Stimulated activated effector memory CD8-positive, alpha-beta T cell treated with anti-CD3 and anti-CD28 coated beads, Interleukin-12 subunit alpha, Interleukin-12 subunit beta, amount 100 ng/mL, for 72 hours (primary cell): ENCODE results near the gene TRIO.

ENCODE experiments used
- ATAC-seq: fragments of 150-1000 bp; cut with Tn5 transposase; 2 replicates; pipeline ENCODE4 v1.10.0; 2021
- DNase-seq, 2 donors: peaks; one replicate each; pipeline ENCODE4 v3.0.0; 2021 to 2022; ENCODE audit warnings: low spot score in 2 of 2
- H3K27ac Mint-ChIP-seq: one replicate; pipeline ENCODE4 v1.8.0; 2022; ENCODE audit warnings: mild to moderate bottlenecking, mixed read lengths
- H3K36me3 Mint-ChIP-seq: one replicate; pipeline ENCODE4 v1.8.0; 2022; ENCODE audit warnings: mild to moderate bottlenecking, mixed read lengths
- H3K4me1 Mint-ChIP-seq: one replicate; pipeline ENCODE4 v1.8.0; 2022; ENCODE audit warnings: mixed read lengths
- H3K4me3 Mint-ChIP-seq: one replicate; pipeline ENCODE4 v1.8.0; 2022; ENCODE audit warnings: mild to moderate bottlenecking, mixed read lengths
- H3K9me3 Mint-ChIP-seq: one replicate; pipeline ENCODE4 v1.8.0; 2022; ENCODE audit warnings: mixed read lengths

The TRIO gene

GRCh38 chr5:14222206-14222605 is 79.1 kb downstream of the TRIO start:
- ATAC-seq (no peak), DNase-seq (no peak)
- H3K9me3 Mint-ChIP-seq, result no peaks in the 10 kb centered on the region
- H3K4me1 Mint-ChIP-seq, result peaks cover 11% of the 10 kb centered on the region
- H3K27ac Mint-ChIP-seq, result no peak overlapping the region
- H3K36me3 Mint-ChIP-seq, result no peaks in the 10 kb centered on the region
- no peak overlapping the region for H3K4me3 Mint-ChIP-seq

DNA sequence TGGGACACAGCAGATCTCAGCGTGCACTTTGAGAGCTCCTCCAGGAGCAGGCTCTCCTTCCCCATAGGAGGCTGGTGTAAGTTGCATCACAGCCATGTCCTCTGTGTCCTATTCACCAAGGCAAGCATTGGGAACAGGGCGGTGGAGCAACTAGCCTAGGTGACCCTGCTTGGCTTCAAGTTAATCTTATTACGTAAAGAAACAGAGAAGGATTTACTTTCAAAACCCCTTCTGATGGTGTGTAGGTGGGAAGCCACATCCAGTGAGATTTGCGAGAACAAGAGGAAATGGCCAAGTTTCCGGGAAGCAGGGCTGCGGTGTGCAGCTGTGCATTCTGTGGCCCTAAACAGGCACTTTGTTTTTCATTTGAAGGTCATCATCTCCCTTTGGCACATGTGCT is 80.2 kb downstream of the TRIO start:
- Mint-ChIP-seq H3K9me3 (no peaks in the 10 kb centered on the region), H3K4me3 (no peak overlapping the region), H3K4me1 (peaks cover 11% of the 10 kb centered on the region), H3K36me3 (no peaks in the 10 kb centered on the region), H3K27ac (no peak overlapping the region)
- no peak for DNase-seq
- ATAC-seq, result peak; percentile 26

- Mint-ChIP-seq H3K9me3 (no peaks in the 10 kb centered on the region), H3K4me1 (peaks cover 11% of the 10 kb centered on the region), H3K27ac (no peak overlapping the region), H3K36me3 (no peaks in the 10 kb centered on the region), H3K4me3 (no peak overlapping the region)
- no peak for ATAC-seq
- DNase-seq, result no peak
Measured at GRCh38 chr5:14225173-14225834, 82.2 kb downstream of the TRIO start.

GRCh38 chr5:14226149-14226548 is 83.0 kb downstream of the TRIO start:
- Mint-ChIP-seq H3K4me3 (no peak overlapping the region), H3K9me3 (no peaks in the 10 kb centered on the region), H3K27ac (no peak overlapping the region), H3K4me1 (peaks cover 11% of the 10 kb centered on the region), H3K36me3 (no peaks in the 10 kb centered on the region)
- ATAC-seq (no peak), DNase-seq (no peak)

GRCh38 chr5:14226554-14226953 is 83.4 kb downstream of the TRIO start:
- Mint-ChIP-seq H3K27ac (no peak overlapping the region), H3K9me3 (no peaks in the 10 kb centered on the region), H3K36me3 (no peaks in the 10 kb centered on the region), H3K4me3 (no peak overlapping the region), H3K4me1 (peaks cover 11% of the 10 kb centered on the region)
- ATAC-seq (no peak), DNase-seq (no peak)

DNA sequence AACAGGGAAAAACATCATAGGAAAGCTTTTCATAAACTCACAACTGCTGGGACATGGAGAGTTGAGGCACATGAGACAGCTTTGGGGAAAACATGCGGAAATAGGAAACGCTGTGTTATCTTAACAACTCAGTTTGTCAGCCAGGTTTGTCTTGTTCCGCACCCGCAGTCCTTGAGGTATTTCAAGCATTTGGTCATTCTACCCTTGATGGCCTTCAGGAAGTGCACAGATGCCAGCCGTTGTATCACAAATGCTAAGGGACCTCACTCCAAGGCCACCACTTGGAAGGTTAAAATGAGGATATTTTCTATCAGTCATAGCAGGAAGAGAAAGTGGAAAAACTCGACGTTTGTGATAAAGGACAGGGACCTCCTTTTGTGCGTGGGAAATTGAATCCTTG is 83.8 kb downstream of the TRIO start:
- Mint-ChIP-seq H3K36me3 (no peaks in the 10 kb centered on the region), H3K4me1 (peaks cover 11% of the 10 kb centered on the region), H3K4me3 (no peak overlapping the region), H3K27ac (no peak overlapping the region), H3K9me3 (no peaks in the 10 kb centered on the region)
- DNase-seq, result no peak
- ATAC-seq, result no peak

DNA sequence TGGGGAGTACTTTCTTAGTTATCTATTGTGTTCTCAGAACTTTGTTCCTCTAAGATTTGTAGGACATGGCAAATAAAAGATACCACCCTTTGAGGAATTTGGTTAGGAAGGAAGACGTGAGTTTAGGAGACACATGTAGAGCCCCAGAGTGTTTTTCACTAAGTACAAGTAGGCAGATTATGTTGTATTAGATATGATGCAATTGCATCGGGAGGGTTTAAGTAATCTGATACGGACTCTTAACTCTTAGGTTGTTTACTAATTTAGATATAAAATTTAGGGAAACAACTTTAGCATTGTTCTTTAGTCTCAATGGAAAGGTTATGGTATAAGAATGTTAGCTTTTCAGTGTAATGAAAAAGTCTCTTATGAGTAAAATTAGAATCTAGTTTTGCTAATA is 84.4 kb downstream of the TRIO start:
- no peak for DNase-seq
- Mint-ChIP-seq H3K4me1 (peaks cover 11% of the 10 kb centered on the region), H3K36me3 (no peaks in the 10 kb centered on the region), H3K27ac (no peak overlapping the region), H3K9me3 (no peaks in the 10 kb centered on the region), H3K4me3 (no peak overlapping the region)
- ATAC-seq, result no peak

DNA sequence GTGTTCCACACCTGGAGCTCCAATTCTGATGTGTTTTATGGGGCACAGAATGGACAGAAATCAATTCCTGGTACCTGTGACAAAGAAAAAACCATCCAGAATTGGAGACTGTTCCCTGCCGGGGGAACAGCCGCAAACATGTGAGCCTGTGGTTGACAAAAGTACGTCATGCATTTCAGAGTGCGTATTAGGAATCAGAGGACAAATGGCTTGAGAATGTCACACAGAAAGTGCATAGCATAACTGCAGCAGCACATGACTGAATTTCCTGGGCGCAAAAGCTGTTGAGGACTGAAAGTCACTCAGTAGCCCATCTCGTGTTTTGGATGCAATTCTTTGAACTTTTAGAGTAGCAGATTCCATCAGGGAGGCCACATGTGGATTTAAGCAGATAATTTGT is 85.1 kb downstream of the TRIO start:
- Mint-ChIP-seq H3K4me3 (no peak overlapping the region), H3K9me3 (no peaks in the 10 kb centered on the region), H3K36me3 (no peaks in the 10 kb centered on the region), H3K27ac (no peak overlapping the region), H3K4me1 (peaks cover 4% of the 10 kb centered on the region)
- no peak for DNase-seq
- ATAC-seq, result no peak

DNA sequence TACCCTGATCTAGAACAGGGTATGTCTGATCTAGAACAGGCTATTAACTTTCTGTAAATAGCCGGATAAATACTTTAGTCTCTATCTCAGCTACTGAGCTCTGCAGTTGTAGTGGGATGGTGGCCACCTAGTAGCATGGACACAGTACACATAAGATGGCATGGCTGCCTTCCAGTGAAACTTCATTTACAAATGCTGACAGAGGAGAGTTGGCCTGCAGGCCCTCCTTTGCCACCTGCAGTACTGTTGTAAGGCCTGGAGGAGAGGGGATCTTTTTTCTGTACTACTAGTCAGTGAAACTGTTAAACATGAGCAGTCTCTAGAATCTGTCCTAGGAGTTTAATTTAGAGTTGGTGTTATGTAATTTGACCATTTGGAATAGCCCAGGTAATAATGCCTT is 86.0 kb downstream of the TRIO start:
- no peak overlapping the region for H3K27ac Mint-ChIP-seq
- H3K9me3 Mint-ChIP-seq, result no peaks in the 10 kb centered on the region
- no peak for DNase-seq
- no peak for ATAC-seq
- no peaks in the 10 kb centered on the region for H3K4me1 Mint-ChIP-seq
- H3K4me3 Mint-ChIP-seq, result no peak overlapping the region
- no peaks in the 10 kb centered on the region for H3K36me3 Mint-ChIP-seq

GRCh38 chr5:14229734-14230133 is 86.6 kb downstream of the TRIO start:
- no peak for DNase-seq
- no peaks in the 10 kb centered on the region for H3K9me3 Mint-ChIP-seq
- H3K4me3 Mint-ChIP-seq, result no peak overlapping the region
- H3K27ac Mint-ChIP-seq, result no peak overlapping the region
- no peak for ATAC-seq
- H3K4me1 Mint-ChIP-seq, result no peaks in the 10 kb centered on the region
- H3K36me3 Mint-ChIP-seq, result no peaks in the 10 kb centered on the region

- DNase-seq (no peak), ATAC-seq (no peak)
- Mint-ChIP-seq H3K27ac (no peak overlapping the region), H3K36me3 (no peaks in the 10 kb centered on the region), H3K4me1 (no peaks in the 10 kb centered on the region), H3K4me3 (no peak overlapping the region), H3K9me3 (no peaks in the 10 kb centered on the region)
Measured at GRCh38 chr5:14231156-14231555, 88.0 kb downstream of the TRIO start.

DNA sequence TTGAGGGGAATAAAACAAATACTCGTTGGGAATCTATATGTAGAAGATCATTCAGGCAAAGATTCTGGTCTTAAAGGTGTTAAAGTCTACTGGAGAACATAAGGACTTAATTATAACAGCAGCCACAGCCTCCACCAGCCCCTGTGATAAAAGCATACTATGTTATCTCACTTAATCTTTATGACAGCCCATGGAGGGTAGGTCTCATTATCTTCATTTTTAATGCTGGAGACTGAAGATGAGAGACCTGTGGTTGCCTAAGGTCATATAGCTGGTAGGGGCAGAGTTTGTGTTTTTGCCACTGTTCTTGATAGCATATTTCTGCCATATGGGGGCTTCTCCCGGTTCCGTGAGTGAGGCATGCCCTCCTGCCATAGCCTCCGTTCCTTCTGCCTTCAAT is 88.7 kb downstream of the TRIO start:
- DNase-seq (no peak), ATAC-seq (no peak)
- no peaks in the 10 kb centered on the region for H3K36me3 Mint-ChIP-seq
- no peaks in the 10 kb centered on the region for H3K4me1 Mint-ChIP-seq
- no peak overlapping the region for H3K4me3 Mint-ChIP-seq
- no peaks in the 10 kb centered on the region for H3K9me3 Mint-ChIP-seq
- no peak overlapping the region for H3K27ac Mint-ChIP-seq

DNA sequence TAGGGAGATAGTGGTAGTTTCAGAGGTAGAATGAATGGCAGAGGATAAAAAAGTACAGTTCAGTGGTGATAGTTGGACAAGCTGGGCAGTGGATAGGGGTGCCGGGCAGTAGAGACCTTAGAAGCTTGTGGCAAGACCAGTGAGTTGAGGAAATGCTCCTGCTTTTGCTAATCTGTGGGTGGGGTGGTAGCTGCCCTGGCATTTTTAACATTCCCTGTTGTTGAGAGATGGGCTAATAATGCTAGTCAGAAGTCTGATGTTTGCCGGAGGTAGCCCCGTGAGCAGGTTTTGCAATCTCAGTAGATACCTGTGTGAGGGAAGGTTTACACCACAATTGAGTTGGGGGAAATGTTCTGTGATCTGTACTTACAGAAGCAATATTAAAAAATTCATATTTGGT is 91.1 kb downstream of the TRIO start:
- Mint-ChIP-seq H3K4me1 (no peaks in the 10 kb centered on the region), H3K36me3 (no peaks in the 10 kb centered on the region)

GRCh38 chr5:14235872-14236271 is 92.7 kb downstream of the TRIO start:
- Mint-ChIP-seq H3K27ac (no peak overlapping the region), H3K9me3 (no peaks in the 10 kb centered on the region), H3K36me3 (no peaks in the 10 kb centered on the region), H3K4me1 (no peaks in the 10 kb centered on the region), H3K4me3 (no peak overlapping the region)
- no peak for DNase-seq
- no peak for ATAC-seq

More for the DNA sequence above, 91.1 kb downstream of the TRIO start:
- DNase-seq (no peak), ATAC-seq (no peak)
- H3K4me3 Mint-ChIP-seq, result no peak overlapping the region
- H3K9me3 Mint-ChIP-seq, result no peaks in the 10 kb centered on the region
- no peak overlapping the region for H3K27ac Mint-ChIP-seq

GRCh38 chr5:14236757-14237156 is 93.6 kb downstream of the TRIO start:
- Mint-ChIP-seq H3K36me3 (no peaks in the 10 kb centered on the region), H3K4me3 (no peak overlapping the region), H3K27ac (no peak overlapping the region), H3K4me1 (no peaks in the 10 kb centered on the region), H3K9me3 (no peaks in the 10 kb centered on the region)
- no peak for DNase-seq
- no peak for ATAC-seq

GRCh38 chr5:14237317-14238086 is 94.4 kb downstream of the TRIO start:
- no peaks in the 10 kb centered on the region for H3K36me3 Mint-ChIP-seq
- H3K27ac Mint-ChIP-seq, result no peak overlapping the region
- no peak for ATAC-seq
- H3K4me1 Mint-ChIP-seq, result no peaks in the 10 kb centered on the region
- H3K9me3 Mint-ChIP-seq, result no peaks in the 10 kb centered on the region
- no peak for DNase-seq
- no peak overlapping the region for H3K4me3 Mint-ChIP-seq
